Measurements from ENCODE around the gene FNDC10.

The FNDC10 gene

GRCh38 chr1:1627829-1628753 lies 28.2 kb upstream of the FNDC10 start:
- DNase-seq = no peak

GRCh38 chr1:1627261-1627828 lies 27.4 kb upstream of the FNDC10 start:
- DNase-seq = no peak

DNA sequence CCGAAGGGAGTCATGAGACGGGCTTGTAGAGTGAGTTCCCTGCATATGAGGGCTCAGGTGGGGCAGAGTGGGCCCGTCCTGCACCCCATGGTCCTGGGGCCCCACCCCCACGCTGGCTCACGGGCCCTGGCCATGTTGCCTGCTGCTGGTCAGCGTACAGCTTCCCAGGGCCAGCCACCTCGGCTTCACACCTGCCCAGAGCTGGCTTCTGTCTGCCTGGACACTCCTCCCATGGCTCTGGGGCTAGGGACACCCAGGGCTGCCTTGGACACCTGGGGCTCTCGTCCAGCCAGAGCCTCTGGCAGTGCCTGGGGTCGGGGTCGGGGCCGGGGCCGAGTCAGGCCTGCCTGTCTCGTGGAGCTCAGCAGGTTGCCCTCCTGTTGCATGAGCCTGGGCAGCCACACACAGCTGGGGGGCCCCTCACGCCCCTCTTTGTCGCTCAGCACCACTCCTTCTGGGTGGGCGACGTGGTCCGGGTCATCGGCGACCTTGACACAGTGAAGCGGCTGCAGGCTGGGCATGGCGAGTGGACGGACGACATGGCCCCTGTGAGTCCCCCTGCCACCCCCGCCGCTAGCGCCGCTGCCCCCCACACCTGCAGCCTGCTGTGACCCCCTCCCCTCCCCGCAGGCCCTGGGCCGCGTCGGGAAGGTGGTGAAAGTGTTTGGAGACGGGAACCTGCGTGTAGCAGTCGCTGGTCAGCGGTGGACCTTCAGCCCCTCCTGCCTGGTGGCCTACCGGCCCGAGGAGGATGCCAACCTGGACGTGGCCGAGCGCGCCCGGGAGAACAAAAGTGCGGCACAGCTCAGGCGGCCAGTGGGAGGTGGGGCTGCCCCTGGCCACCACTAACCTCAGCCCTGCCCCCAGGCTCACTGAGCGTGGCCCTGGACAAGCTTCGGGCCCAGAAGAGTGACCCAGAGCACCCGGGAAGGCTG lies 26.5 kb upstream of the FNDC10 start:
- no peak for DNase-seq

DNA sequence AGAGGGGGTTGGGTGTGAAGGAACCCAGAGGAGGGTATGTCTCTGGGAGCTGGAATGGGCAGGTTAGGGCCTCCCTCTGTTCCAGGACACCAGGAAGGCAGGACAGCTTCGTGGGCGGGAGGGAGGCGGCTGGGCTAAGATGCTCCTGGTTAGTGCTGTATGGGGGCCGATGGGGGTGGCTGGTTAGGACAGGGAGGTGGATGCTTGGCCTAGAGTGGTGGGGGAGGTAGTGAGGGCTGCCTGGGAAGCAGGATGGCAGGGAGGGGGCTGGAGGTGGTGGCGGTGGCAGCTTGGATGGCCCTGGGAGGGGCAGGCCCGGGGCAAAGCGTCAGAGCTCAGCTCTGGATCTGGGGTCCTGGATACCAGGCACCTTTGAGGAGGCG lies 25.9 kb upstream of the FNDC10 start:
- DNase-seq = no peak

GRCh38 chr1:1625404-1625775 lies 25.5 kb upstream of the FNDC10 start:
- no peak for DNase-seq

DNA sequence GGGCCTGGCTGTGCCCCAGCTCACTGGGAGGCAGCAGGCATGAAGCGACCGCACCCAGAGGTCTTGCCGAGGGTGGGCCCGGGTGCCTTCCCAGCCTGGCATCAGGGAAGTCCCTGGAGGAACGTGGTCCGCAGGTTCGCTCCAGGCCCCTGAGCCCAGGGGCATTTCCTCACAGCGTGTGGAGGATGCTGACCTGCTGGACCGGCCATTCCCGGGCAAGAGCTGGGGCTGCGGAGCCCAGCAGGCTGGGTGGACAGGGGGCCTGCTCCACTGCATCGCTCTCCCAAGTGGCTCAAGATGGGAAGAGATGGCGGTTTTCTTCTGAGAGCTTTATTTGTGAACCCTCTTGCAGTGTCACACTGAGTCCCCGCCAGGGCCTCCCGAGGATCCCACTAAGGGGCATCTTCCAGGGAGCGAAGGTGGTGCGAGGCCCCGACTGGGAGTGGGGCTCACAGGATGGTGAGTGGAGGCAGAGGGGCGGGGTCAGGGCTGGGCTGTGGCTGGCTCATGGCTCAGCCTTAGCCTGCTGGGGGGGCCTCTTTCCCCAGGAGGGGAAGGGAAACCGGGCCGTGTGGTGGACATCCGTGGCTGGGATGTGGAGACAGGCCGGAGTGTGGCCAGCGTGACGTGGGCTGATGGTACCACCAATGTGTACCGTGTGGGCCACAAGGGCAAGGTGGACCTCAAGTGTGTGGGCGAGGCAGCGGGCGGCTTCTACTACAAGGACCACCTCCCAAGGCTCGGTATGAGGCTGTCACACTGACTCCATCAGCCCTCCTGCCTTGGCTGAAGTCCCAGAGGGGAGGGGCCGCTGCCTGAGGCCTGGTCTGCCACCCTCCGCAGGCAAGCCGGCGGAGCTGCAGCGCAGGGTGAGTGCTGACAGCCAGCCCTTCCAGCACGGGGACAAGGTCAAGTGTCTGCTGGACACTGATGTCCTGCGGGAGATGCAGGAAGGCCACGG lies 24.8 kb upstream of the FNDC10 start:
- DNase-seq = no peak

GRCh38 chr1:1623631-1624442 lies 23.9 kb upstream of the FNDC10 start:
- DNase-seq = no peak

DNA sequence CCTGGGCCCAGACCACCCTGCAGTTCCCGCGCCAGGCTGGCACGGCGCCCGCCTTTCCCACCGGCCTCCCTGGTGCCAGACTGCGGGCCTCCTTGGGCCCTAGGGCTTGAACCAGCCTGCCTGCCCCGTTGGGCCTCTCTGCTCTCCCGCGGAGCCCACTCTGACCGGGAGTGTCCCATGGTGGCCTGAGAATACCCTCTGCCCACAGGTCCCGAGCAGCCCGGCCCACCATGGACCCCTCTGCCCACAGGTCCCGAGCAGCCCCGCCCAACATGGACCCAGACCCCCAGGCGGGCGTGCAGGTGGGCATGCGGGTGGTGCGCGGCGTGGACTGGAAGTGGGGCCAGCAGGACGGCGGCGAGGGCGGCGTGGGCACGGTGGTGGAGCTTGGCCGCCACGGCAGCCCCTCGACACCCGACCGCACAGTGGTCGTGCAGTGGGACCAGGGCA lies 23.3 kb upstream of the FNDC10 start:
- DNase-seq = no peak

- DNase-seq = no peak
Observed at GRCh38 chr1:1622788-1623094, 22.8 kb upstream of the FNDC10 start.

DNA sequence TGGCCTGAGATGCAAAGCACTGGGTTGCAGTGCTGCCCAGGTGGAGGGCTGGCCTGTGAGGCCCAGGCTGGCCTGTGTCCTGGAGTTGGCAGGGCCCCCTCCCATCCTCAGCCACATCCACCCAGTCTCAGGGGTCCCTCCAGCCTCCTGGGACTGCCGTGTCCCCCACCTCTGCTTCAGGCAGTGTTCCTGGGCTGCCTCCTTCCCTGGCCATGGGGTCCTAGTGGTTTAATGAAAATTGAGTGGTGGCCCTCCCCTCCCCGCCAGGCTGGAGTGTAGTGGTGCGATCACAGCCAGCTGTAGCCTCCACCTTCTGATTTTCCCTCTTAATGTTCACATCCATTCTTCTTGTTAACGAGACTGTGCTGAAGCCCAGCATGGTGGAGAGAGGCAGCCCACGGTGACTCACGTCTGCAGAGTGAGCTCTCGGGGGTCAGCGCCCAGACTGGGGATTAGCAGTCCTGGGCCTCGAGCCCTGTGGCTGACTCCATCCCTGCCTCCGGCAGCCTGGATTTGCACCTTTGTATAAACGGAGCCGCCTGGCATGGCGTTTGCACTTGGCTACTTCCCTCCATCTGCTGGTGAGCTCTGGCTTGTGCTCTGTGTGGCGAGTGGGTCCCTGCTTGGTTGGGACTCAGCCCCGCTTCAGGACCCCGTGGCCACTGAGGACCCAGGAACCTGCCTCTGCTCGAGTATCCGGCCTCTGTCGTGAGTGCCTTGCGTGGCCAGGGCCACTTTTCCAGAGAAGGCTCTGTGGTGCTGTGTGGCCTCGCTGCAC lies 22.3 kb upstream of the FNDC10 start:
- DNase-seq = no peak

- DNase-seq = no peak
Observed at GRCh38 chr1:1621173-1622009, 21.5 kb upstream of the FNDC10 start.

DNA sequence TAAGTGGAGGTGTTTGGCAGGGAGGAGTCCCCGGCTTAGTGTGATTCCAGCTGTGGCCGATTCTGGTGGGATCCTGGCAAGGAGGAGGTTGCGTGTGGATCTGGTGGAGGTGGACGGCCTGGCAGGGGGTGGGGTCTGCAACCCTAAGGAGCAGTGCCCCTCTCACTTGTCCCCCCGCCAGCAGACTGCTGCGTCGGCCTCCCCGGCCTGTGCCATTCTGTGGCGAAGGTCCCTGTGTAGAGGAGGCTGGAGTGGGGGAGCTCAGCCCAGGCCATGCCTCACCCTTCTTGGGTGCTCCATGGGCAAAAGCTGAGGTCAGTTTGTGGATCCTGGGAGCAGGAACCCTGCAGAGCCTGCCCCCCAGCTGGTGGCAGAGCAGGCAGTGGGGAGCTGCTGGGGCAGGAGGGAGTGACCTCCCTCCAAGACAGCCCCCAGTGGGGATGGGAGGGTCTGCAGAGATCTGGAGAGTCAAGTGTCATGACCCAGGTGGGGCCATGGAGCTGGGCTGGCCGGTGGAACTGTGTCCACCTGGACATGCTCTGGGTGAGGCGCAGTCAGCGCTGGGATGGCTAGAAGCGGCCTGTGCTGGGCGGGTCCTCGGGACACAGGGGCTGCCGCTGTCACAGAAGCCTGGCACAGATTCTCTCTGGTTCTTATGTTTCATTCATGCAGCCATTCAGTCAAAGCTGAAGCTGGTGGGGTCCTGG lies 20.7 kb upstream of the FNDC10 start:
- DNase-seq = no peak

- no peak for DNase-seq
Observed at GRCh38 chr1:1619917-1620361, 20.0 kb upstream of the FNDC10 start.

- DNase-seq = no peak
Observed at GRCh38 chr1:1618396-1619068, 18.6 kb upstream of the FNDC10 start.

DNA sequence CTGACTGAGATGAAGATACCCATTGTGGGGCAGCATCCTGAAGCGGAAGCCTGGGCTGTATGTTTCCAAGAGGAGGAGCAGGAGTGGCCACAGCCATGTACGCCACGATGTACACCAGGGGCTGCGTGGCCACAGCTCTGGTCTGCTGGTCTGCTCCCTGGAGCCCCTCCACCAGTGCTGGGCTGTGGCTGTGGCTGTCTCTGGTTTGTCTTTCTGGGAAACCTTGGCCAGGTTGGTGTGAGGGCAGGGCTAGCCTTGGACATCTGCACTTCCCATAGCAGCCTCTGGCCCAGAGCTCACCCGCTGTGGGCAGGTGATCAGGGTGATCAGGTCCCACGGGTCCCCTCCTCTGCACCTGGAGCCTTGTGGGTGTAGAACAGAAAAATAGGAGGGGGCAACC lies 18.0 kb upstream of the FNDC10 start:
- DNase-seq = no peak

DNA sequence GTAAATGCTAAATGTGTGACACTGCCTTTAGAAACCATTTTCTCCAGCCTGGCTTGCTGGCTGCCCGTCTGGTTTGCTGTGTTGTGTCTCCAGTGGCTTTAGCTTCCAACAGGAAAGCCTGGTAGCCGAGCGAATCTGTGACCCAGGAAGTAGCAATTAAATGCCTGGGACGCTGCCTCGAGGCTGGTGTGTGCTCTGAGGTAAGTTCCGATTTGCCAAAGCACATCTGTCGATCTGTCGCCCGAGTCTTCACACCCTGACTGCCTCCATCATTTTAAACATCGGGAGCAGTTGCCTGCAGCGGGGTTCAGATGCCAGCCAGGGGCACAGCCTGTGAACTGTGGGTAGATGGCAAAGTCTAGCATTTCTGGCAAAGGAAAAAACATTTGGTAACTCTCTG lies 17.6 kb upstream of the FNDC10 start:
- DNase-seq = no peak

DNA sequence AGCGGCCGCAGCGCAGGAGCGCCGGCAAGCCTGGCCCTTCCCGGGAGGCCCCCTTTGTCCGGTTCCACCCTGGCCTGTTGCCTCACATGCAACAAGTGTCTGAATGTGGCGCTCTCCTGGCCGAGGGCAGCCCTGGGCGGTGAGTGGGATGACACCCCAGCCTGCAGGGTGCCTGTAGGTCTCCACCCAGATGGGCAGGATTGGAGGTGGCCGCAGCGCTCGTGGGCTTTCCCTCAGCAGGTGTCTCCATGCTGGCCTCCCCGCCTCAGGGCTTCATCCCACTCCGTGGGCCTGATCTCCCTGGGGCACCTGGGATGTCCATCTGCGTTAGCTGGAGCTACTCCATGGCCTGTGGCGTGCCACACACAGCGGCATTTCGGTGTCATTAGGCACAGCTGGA lies 16.9 kb upstream of the FNDC10 start:
- DNase-seq = no peak

DNA sequence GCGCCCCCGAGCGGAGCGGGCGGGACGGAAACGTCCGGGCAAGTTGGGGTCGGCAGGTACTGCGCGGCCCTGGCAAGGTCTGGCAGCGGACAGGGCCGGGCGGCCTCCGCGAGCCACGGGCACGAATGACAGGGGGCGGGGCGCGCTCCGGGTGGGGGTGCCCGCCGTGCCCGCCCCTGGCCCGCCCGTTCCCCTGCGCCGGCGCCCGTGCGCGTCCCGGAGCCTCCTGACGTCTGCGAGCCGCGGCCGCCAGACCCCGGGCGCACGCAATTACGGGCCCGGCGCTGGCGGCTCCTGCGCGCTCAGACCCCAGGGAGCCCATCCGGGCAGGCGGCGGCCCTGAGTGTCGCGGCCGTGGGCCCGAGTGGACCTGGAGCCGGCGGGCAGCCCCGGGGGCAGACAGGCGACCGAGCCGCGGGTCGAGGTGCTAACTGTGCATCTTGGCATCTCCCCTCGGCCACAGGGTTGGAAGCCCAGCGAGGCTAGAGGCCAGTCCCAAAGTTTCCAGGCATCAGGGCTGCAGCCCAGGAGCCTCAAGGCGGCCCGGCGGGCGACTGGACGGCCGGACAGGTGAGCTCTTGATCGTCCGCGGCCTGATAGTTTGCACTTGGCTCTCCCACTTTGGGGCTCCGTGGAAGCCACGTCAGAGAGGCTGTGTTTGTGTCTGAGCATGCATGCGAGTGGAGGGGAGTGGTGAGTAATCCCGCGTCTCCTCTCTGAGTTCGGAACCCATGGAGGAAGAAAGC lies 16.3 kb upstream of the FNDC10 start:
- DNase-seq = peak; percentile 40
